Hematopoietic multipotent progenitor cell treated with erythropoietin and hydrocortisone succinate and interleukin-3 and kit ligand, for 17 days (in vitro differentiated cells): ENCODE measurements around the gene FSIP1.

Source experiments
- DNase-seq: peaks from one replicate; pipeline ENCODE4 v3.0.0-alpha.2; 2015; ENCODE audit warnings: low spot score

The FSIP1 gene

DNA sequence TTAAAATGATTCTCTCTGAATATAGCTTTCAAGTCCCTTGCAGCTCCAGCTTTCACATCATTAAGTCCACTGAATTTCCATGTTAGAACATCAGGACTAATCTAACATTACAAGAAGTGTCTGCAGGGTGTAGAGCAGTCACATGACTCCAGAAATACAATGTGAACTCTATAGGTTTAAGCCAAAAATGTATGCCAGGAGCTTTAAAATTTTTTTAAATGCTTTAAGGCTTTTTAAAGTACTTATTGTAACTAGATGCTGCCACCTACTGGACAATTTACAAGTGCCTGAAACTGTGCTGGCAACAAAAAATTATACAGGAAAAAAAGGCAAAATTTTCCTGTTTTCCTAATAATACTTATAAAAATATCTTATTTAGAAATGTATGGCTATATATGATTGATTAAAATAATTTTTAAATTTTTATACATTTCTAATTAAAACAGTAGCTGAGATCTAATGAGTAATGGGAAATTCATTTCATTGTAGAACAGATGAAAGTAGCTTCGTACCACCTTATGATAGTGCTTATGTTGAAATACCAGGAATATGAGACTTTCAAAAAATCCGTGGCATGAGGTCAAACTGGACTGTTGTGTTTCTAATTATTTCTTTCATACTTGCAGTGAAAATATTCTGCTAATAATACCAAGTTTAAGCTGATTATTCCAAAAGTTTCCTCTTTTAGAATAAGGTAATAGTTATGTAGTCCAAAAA is 25.7 kb downstream of the FSIP1 start:
- DNase-seq = peak; percentile 72

- no peak for DNase-seq
Measured at GRCh38 chr15:39752991-39753390, 29.6 kb downstream of the FSIP1 start.

- no peak for DNase-seq
Measured at GRCh38 chr15:39752246-39752645, 30.4 kb downstream of the FSIP1 start.

DNA sequence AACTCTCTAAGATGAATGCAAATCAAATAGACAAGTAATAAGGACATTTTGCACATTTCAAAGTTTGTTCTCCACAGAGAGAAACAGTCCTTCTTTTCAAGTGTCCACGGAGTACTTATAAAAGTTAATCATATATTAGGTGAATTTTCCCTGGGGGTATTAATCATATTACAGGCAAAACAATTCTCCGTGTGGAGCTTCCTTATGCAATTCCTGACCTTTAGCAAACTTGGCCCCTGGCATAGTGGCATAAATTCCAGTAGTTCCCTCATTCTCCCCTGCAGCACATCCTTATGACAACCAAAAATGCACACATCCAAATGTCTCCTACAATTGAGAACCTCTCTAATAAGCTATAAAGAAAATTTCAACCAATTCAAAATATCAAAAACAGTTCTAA is 34.4 kb downstream of the FSIP1 start:
- DNase-seq = no peak

- no peak for DNase-seq
Measured at GRCh38 chr15:39747326-39747725, 35.3 kb downstream of the FSIP1 start.

DNA sequence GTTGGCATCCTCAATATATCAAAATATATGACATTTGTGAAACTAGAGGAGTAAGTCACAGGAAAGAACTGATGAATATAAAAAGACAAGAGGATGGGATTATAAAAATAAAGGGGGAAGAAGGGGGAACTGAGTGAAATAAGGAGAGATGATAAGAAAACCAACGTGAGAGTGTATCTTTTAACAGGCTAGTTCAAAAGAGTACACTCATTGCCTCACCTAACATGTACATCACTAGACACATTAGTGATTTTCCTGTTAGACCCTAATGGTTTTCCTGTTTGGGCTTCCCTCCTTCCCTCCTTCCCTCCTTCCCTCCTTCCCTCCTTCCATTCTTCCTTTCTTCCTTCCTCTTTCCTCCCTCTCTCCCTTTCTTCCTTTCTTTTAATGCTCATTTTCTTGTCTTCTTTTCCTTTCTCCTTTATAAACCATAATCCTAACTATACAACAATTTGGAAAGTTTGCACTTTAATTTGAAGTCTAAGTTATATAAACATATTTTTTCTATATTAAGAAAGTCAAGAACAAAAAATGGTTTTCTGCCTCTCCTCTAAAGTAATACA is 35.8 kb downstream of the FSIP1 start:
- no peak for DNase-seq

- DNase-seq = no peak
Measured at GRCh38 chr15:39746176-39746575, 36.5 kb downstream of the FSIP1 start.

GRCh38 chr15:39745415-39745814 is 37.2 kb downstream of the FSIP1 start:
- peak; percentile 42 for DNase-seq

DNA sequence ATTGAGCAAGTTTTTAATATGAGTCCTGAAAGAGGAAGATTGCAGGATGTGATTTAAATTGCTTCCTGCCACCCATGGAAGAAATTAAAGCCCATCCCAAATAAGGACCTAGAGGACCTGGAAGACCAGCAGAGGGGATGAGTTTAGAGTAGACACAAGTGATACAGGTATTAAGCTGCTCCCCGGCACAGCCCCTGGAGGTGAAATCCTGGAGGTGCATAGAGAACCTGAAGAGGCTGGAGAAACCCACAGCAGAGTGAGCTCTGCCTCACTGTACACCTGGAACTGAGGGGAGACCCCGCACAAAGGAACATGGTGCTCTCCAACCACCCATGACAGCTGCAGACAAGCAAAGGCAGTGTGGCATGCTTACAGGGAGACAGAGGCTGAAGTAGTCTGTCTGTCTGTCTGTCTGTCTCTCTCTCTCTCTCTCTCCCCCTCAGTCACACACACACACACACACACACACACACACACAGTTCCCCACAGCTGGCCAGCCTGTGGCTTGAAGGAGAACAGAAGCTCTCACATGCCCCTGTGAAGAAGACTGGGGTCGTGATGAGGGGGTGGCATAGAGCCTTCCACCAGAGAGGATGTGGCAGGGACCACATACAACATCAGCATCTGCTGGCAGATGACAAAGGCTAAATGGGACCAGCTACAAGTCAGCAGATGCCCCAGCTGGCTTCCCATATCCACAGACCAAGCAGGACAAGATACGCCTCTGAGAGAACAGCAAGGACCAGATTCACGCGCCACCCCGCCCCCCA is 38.1 kb downstream of the FSIP1 start:
- no peak for DNase-seq

DNA sequence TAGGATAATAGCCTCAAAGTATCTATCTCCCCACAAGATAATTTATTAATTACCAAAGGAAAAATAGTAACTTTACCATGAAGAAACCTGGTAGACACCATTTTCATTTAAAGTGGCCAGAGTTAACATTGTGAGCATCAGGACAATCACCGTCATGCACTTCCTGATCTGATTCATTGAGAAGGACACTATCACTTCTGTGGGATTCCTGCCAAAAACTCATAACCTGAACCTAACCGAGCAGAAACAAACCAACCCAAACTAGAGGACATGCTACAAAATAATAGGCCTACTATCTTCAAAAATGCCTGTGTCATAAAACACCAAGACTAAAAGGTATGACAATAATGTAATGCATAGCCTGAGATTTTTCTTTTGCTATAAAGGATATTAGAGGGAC is 39.0 kb downstream of the FSIP1 start:
- DNase-seq = no peak

- DNase-seq = no peak
Measured at GRCh38 chr15:39741258-39741657, 41.4 kb downstream of the FSIP1 start.

GRCh38 chr15:39738998-39739397 is 43.6 kb downstream of the FSIP1 start:
- DNase-seq = no peak

DNA sequence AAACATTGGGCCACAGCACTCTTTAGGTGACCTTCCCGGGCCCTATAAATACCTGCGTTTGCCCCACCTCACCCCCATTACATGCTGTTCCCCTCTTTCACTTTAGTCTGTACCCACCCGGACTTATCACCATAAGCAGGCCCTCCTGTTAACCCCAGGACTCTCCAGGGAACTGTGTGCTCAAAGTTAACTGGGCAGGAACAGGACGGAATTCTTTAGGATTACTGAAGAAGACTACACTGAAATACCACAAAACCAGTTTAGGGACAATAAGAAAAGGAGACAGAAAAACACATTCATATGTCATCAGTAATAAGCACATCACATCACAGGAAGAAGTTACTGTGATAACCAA is 45.5 kb downstream of the FSIP1 start:
- no peak for DNase-seq

DNA sequence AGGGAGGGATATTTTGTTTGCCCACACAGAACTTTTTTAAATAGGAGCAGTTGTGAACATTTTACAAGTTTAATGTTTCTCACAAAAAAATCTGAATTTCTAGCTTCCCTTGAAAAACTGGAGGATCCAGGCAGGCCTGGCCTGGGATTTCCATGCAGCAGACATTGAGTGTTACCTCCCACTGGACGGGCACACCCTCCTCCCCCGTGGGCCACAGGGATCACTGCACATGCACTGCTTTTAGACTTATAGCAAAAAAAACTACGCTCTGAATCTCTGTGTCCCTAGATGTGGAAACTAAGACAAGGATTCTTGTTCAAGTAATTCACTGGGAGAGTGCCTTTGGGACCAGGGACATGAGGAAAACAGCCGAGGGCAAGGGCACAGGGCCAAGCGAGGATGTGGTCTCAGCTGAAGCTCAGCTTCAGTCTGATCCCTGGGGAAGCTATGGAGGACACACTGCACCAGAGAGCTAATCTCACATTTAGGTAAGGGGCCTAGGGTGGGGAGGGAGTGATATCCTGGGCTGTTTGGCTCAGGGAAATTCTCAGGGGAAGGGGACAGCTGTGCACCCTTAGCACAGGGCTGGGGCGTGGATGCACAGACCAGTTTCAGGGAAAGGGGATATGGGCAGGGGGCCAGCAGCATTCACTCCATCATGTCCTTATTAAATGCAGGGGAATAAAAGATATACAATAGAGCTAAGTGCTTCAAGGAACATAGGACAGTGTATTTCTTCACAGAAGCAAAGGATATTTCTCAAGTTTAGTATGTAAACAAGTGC is 46.0 kb downstream of the FSIP1 start:
- DNase-seq = no peak

DNA sequence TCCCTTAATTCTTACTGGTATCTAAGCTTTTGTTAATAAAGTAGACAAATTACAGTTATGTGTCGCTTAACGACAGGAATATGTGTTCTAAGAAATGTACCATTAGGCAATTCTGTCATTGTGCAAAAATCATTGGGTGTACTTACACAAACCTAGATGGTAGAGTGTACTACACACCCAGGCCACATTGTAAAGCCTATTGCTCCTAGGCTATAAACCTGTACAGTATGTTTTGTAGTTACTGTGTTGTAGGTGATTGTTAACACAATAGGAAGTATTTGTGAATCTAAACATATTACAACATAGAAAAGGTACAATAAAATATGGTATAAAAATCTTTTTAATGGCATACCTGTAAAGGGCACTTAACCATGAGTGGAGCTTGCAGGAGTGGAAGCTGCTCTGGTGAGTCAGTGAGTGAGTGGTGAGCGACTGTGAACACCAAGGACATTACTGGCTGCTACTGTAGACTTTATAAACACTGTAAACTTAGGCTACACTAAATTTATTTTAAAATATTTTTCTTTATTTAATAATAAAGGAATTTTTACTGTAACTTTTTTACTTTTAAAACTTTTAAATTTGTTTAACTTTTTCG is 47.4 kb downstream of the FSIP1 start:
- no peak for DNase-seq

- no peak for DNase-seq
Measured at GRCh38 chr15:39731266-39731665, 51.4 kb downstream of the FSIP1 start.

GRCh38 chr15:39730552-39730951 is 52.1 kb downstream of the FSIP1 start:
- no peak for DNase-seq

DNA sequence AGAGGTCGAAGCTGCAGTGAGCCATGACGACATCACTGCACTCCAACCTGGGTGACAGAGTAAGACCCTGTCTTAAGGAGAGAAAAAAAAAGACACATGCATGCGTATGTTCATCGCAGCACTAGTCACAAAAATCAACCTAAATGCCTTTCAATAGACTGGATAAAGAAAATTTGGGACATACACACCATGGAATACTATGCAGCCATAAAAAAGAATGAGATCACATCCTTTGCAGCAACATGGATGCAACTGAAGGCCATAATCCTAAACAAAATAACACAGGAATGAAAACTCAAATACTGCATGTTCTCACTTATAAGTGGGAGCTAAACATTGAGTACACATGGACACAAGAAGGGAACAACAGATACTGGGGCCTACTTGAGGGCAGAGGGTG is 53.1 kb downstream of the FSIP1 start:
- no peak for DNase-seq

- DNase-seq = no peak
Measured at GRCh38 chr15:39728845-39729244, 53.8 kb downstream of the FSIP1 start.

DNA sequence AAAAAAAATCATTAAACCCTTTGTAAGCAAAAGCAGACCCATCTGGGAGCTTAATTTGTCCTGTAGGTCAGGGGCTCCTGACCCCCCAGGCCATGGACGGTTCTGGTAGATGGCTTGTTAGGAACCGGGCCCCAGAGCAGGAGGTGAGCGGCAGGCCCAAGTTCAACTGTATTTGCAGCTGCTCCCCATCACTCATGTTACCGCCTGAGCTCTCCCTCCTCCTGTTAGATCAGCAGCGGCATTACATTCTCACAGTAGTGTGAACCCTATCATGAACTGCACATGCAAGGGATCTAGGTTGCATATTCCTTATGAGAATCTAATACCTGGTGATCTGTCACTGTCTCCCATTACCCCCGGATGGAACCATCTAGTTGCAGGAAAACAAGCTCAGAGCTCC is 60.7 kb downstream of the FSIP1 start:
- DNase-seq = no peak

DNA sequence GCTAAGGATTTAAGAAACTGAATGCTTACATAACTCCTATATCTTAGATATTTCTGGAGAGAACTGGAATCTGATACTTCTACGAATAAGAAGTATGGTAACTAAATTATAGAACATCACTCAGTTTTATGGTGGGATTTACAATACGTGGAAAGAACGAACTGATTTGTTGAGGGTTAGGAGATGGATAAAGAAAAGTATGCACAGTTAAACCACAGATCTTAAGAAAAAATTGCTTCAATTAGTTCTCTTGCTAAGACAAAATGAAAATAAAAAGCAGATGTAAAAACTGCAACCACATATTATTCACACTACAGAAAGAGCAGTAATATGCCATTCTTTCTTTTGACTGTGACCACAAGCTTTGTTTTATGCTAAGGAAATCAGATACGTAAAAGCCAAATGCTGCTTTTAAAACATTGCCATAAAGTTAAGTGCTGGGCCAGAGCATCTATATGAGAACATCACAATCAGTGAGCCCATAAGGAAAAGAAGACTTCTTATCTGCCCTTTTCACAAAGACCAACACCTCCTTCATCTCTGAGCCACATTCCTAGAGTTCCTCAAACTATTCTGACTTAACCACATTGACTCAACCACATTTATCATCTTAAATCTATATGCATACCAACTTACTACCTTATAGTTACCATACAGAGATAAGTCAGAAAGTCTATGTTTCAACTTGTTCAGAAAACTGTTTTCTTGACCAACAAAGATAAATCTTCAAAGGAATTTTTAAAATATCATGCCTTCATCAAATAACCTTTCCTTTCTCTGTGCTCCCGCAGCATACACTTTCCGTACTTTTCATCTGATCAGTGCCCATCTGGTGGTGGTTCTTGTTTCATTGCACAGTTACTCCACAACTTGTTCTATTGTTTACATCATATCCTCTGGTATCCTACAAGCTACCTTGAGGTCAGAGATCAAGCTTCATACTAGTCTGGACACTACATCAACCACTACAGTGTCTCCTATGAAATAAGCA is 61.7 kb downstream of the FSIP1 start:
- no peak for DNase-seq
